ENCODE results near the gene ADTRP.

GRCh38 chr6:11705483-11705882 lies 73.1 kb downstream of the ADTRP start:
- no peak for TF ChIP-seq CTCF (IDR thresholded peaks at IDR 0.05)
- no peak for TF ChIP-seq POLR2A (IDR thresholded peaks at IDR 0.05)
